Measurements from ENCODE around the gene TBX19. TPM values are rescaled to one million over a fixed set of nuclear protein-coding genes. Genes with fewer than 3 reads are reported as not detected.
A peak's percentile ranks its signal among the peaks of the same experiment; 100 is the strongest.

Gene TBX19
- total RNA-seq (6.8 and 7.0 TPM in 2 replicates), polyA plus RNA-seq (5.6 and 6.3 TPM in 2 replicates), polyA minus RNA-seq (1.7 and 3.6 TPM in 2 replicates)
- 1.5 TPM for total RNA-seq (2013)

GRCh38 chr1:168280296-168280927 lies at the start of gene TBX19:
TBX19 (plus strand) TSS chr1:168280877; CDS start chr1:168281091, 214 bp downstream.
- Mint-ChIP-seq H3K9me3 (ENCODE audit: insufficient read depth) (peaks cover 2% of the 10 kb centered on the region), H3K4me3 (no peak within 1 kb of the TSS), H3K27ac (no peak within 1 kb of the TSS), H3K4me1 (no peaks in the 10 kb centered on the region), H3K27me3 (no peaks in the 10 kb centered on the region)
- H3K4me2 ChIP-seq (replicated peaks; ENCODE audit: low read depth, low read length, poor library complexity, severe bottlenecking), result no peak within 1 kb of the TSS
- ChIA-PET POLR2A (no interaction called here), CTCF (interaction anchor here (1.1 kb wide), 1 partner anchor 62 kb away, joined by 4 read pairs; no protein-coding TSS in a partner anchor)
- peaks cover 4% of the 10 kb centered on the region for H3K79me2 ChIP-seq (ENCODE audit: control insufficient read depth, insufficient read depth, low read length)
- H4K20me1 ChIP-seq (ENCODE audit: control insufficient read depth, insufficient read depth, low read length, poor library complexity, severe bottlenecking), result no peaks in the 10 kb centered on the region
- no peaks in the 10 kb centered on the region for H3K27me3 ChIP-seq (replicated peaks in 1 of 4; ENCODE audit: control extremely low read depth in 1 of 4, control insufficient read depth in 3 of 4, insufficient read depth in 4 of 4, low read length in 3 of 4)
- H2AFZ ChIP-seq (ENCODE audit: insufficient read depth, low read depth, low read length, poor library complexity, severe bottlenecking), result no peak within 1 kb of the TSS
- H3K4me3 ChIP-seq (ENCODE audit: control extremely low read depth in 1 of 5, extremely low read depth in 1 of 5, insufficient read depth in 1 of 5, low read depth in 2 of 5, low read length in 4 of 5), result no peak within 1 kb of the TSS
- ATAC-seq (ENCODE audit: low read depth), result no peak
- intact Hi-C loops (cut with micrococcal nuclease), result no loop called here
- H3K27ac ChIP-seq (ENCODE audit: low read length in 2 of 2), result no peak within 1 kb of the TSS
- 80% methylated on average over 1 of the region's 7 CpGs for WGBS (ENCODE audit: insufficient coverage)
- H3K4me1 ChIP-seq (ENCODE audit: control insufficient read depth in 2 of 2, insufficient read depth in 2 of 2, low read length in 2 of 2), result no peaks in the 10 kb centered on the region
- H3K9ac ChIP-seq (ENCODE audit: low read length), result no peak within 1 kb of the TSS
- no peaks in the 10 kb centered on the region for H3K9me3 ChIP-seq (ENCODE audit: control extremely low read depth in 1 of 3, control insufficient read depth in 2 of 3, insufficient read depth in 1 of 3, low read length in 2 of 3)
- TF ChIP-seq EZH2 (IDR thresholded peaks at IDR 0.05; ENCODE audit: borderline replicate concordance, insufficient read depth, low read depth, low read length, poor library complexity, severe bottlenecking), result no peak
- TF ChIP-seq, protein P1, sequence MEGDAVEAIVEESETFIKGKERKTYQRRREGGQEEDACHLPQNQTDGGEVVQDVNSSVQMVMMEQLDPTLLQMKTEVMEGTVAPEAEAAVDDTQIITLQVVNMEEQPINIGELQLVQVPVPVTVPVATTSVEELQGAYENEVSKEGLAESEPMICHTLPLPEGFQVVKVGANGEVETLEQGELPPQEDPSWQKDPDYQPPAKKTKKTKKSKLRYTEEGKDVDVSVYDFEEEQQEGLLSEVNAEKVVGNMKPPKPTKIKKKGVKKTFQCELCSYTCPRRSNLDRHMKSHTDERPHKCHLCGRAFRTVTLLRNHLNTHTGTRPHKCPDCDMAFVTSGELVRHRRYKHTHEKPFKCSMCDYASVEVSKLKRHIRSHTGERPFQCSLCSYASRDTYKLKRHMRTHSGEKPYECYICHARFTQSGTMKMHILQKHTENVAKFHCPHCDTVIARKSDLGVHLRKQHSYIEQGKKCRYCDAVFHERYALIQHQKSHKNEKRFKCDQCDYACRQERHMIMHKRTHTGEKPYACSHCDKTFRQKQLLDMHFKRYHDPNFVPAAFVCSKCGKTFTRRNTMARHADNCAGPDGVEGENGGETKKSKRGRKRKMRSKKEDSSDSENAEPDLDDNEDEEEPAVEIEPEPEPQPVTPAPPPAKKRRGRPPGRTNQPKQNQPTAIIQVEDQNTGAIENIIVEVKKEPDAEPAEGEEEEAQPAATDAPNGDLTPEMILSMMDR (IDR thresholded peaks at IDR 0.05), result no peak
- no peaks in the 10 kb centered on the region for H3K36me3 ChIP-seq (replicated peaks in 1 of 2; ENCODE audit: control extremely low read depth in 1 of 2, control insufficient read depth in 1 of 2, extremely low read depth in 1 of 2, insufficient read depth in 2 of 2, low read length in 1 of 2)
- DNase-seq, result no peak

DNA sequence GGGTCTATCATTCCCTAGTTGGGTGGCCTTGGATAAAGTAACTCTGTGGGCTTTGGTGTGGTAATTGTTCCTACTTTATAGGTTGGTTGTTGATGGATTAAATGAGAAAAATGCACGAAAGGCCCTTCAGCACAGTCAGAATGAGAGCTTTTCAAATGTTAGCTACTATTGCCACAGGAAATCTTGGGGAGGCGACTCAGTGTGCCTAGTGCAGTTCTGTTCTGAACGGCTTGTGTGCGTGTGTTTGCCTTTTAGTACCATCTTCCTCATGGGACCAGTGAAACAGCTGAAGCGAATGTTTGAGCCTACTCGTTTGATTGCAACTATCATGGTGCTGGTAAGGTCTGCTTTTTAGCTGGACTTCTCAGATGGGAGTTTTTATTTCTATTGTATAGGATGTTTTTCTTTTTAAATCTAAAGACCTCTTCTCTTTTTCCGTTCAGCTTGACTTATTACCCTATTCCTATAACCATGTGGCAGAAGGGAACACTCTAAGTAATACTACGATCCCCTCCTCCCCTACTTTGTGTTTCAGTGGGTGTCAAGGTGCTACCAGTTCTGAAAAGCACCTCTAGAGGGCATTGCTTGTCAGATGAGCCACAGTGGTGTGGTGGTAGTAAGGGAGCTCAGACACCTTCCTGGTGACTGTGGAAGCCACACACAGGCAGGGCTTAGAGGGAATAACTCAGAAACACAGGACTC lies 45.7 kb upstream of the TBX19 start:
- peak; percentile 67 for ATAC-seq (ENCODE audit: low read depth)
- peaks cover 2 to 92% of the 10 kb centered on the region in 2 experiments for H3K36me3 ChIP-seq (replicated peaks in 1 of 2; ENCODE audit: control extremely low read depth in 1 of 2, control insufficient read depth in 1 of 2, extremely low read depth in 1 of 2, insufficient read depth in 2 of 2, low read length in 1 of 2)
- H3K9me3 Mint-ChIP-seq (ENCODE audit: insufficient read depth), result no peaks in the 10 kb centered on the region
- H3K4me1 ChIP-seq (ENCODE audit: control insufficient read depth in 2 of 2, insufficient read depth in 2 of 2, low read length in 2 of 2), result peaks cover 3 to 17% of the 10 kb centered on the region in 2 donors
- H4K20me1 ChIP-seq (ENCODE audit: control insufficient read depth, insufficient read depth, low read length, poor library complexity, severe bottlenecking), result peaks cover 85% of the 10 kb centered on the region
- H3K4me2 ChIP-seq (replicated peaks; ENCODE audit: low read depth, low read length, poor library complexity, severe bottlenecking), result no peak overlapping the region
- H3K9ac ChIP-seq (ENCODE audit: low read length), result no peak overlapping the region
- no peaks in the 10 kb centered on the region for H3K9me3 ChIP-seq (ENCODE audit: control extremely low read depth in 1 of 3, control insufficient read depth in 2 of 3, insufficient read depth in 1 of 3, low read length in 2 of 3)
- no peak overlapping the region for H3K27ac ChIP-seq (ENCODE audit: low read length in 2 of 2)
- peak overlapping the region; percentile 0 for H3K27ac Mint-ChIP-seq
- peaks cover 37% of the 10 kb centered on the region for H3K4me1 Mint-ChIP-seq
- H2AFZ ChIP-seq (ENCODE audit: insufficient read depth, low read depth, low read length, poor library complexity, severe bottlenecking), result no peak overlapping the region
- 78% methylated on average over 3 of the region's 8 CpGs for WGBS (ENCODE audit: insufficient coverage)
- no peaks in the 10 kb centered on the region for H3K27me3 Mint-ChIP-seq
- TF ChIP-seq, protein P1 (IDR thresholded peaks at IDR 0.05), result peak; percentile 61
- no peak for TF ChIP-seq EZH2 (IDR thresholded peaks at IDR 0.05; ENCODE audit: borderline replicate concordance, insufficient read depth, low read depth, low read length, poor library complexity, severe bottlenecking)
- intact Hi-C loops (cut with micrococcal nuclease), result no loop called here
- H3K27me3 ChIP-seq (replicated peaks in 1 of 4; ENCODE audit: control extremely low read depth in 1 of 4, control insufficient read depth in 3 of 4, insufficient read depth in 4 of 4, low read length in 3 of 4), result no peaks in the 10 kb centered on the region
- ChIA-PET CTCF (interaction anchor here (1.0 to 2.3 kb wide), 7 partner anchors 9 to 108 kb away, joined by 3 to 13 read pairs (median 3); partner anchors contain the start of gene SFT2D2), POLR2A (no interaction called here)
- no peak overlapping the region for H3K4me3 Mint-ChIP-seq
- no peak overlapping the region for H3K4me3 ChIP-seq (ENCODE audit: control extremely low read depth in 1 of 5, extremely low read depth in 1 of 5, insufficient read depth in 1 of 5, low read depth in 2 of 5, low read length in 4 of 5)
- peak; percentile 41 for DNase-seq
- peaks cover 83% of the 10 kb centered on the region for H3K79me2 ChIP-seq (ENCODE audit: control insufficient read depth, insufficient read depth, low read length)
